Peyer's patch (tissue), 4 donors: ENCODE results near the gene ARL17A. TPM values are rescaled to one million over a fixed set of nuclear protein-coding genes. Genes with fewer than 3 reads are reported as not detected.
"Not testable (repeated sequence)": the region's sequence is repeated elsewhere in the genome, so short reads cannot be mapped to it uniquely, and the experiment has no call there.

ENCODE experiments used
- DNase-seq, 3 donors: peaks; one replicate each; pipeline ENCODE4 v3.0.0-alpha.2; 2017 to 2019
- H3K27ac ChIP-seq, 4 donors: fragments of 200-600 bp; sonication (generic); one replicate each; pipeline ENCODE4 v1.5.1; 2016 to 2019
- H3K27me3 ChIP-seq, 2 donors: fragments of 200-600 bp; sonication (generic); one replicate each; pipeline ENCODE4 v1.5.1; 2019
- H3K36me3 ChIP-seq, 3 donors: fragments of 200-600 bp; sonication (generic); one replicate each; pipeline ENCODE4 v1.5.1; 2016 to 2019
- H3K4me1 ChIP-seq, 4 donors: fragments of 200-600 bp; sonication (generic); one replicate each; pipeline ENCODE4 v1.5.1; 2016 to 2019
- H3K4me3 ChIP-seq, 4 donors: fragments of 200-600 bp; sonication (generic); 1 replicate in 3 of 4; 2 replicates in 1 of 4; pipeline ENCODE4 v1.5.1; 2016 to 2019; ENCODE audit warnings: mild to moderate bottlenecking in 1 of 4
- H3K9me3 ChIP-seq, 4 donors: fragments of 200-600 bp; sonication (generic); one replicate each; pipeline ENCODE4 v1.5.1; 2016 to 2019; ENCODE audit warnings: mild to moderate bottlenecking in 1 of 4
- small RNA-seq, 2 donors: library from RNA; depleted of rRNA; stranded (forward); fragments of <200 nt; gene quantifications; one replicate each; pipeline ENCODE3, GENCODE V24; 2016
- total RNA-seq, 4 donors: library from RNA; depleted of rRNA; stranded (reverse); fragments of >200 nt; gene quantifications; one replicate each; pipeline ENCODE4 v1.1.0, GENCODE V29; 2016

The ARL17A gene
- total RNA-seq, 4 donors from 2014 or later, result 8.2 to 15.0 (median 11.5) TPM

DNA sequence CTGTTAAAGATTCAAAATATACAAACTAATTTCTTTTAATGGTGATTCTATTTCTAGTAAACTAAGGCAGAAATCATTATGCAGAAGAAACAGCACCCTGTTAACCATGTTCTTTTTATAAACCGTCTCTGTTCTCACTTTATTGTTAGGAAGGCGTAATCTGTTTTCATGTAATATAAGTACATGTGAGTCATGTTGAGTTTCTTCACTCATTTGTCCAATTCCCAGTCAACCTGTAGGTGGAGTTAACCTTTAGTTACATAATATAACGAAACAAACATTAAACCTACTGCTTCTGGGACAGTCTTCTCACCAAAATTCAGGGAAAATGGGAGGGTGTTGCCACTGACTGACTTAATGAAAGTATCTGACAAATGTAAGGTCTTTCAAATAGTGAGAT is 105.0 kb downstream of the ARL17A start:
- not testable (repeated sequence) for H3K4me3 ChIP-seq, H3K4me1 ChIP-seq, H3K27ac ChIP-seq, H3K36me3 ChIP-seq, DNase-seq, H3K9me3 ChIP-seq, H3K27me3 ChIP-seq

GRCh38 chr17:46467618-46468017 is 111.9 kb downstream of the ARL17A start:
- not testable (repeated sequence) for H3K27me3 ChIP-seq, H3K4me1 ChIP-seq, H3K27ac ChIP-seq, H3K4me3 ChIP-seq, H3K36me3 ChIP-seq, DNase-seq, H3K9me3 ChIP-seq

Small RNA genes within 50 kb of the gene (small RNA-seq; reads per million reads assigned to genes)
- gene RN7SL199P, result 0 reads per million in 2 donors

Other genes starting within 250 kb of the ARL17A start
- 10 to 100 TPM in 2 of 4 donors, 1 to 10 TPM in 2; 2.5 to 20.1 (median 8.2) TPM for gene ARL17B, start 217.9 kb downstream of the ARL17A start, total RNA-seq
- 10 to 100 TPM; 17.5 to 48.7 (median 23.5) TPM for gene LRRC37A2, start 67.2 kb downstream of the ARL17A start, total RNA-seq
- 10 to 100 TPM; 24.5 to 80.0 (median 44.6) TPM for gene NSF, start 11.0 kb upstream of the ARL17A start, total RNA-seq
- 10 to 100 TPM in 1 of 4 donors, 1 to 10 TPM in 2, under 1 TPM in 1; 0.83 to 10.1 (median 6.5) TPM for gene WNT3, start 239.0 kb upstream of the ARL17A start, total RNA-seq